AG09309 (cell line): ENCODE data around the gene GALK2.

Experiments used
- DNase-seq: peaks from one replicate; pipeline ENCODE4 v3.0.0-alpha.2; 2010; ENCODE audit warnings: low read depth
- H3K4me3 ChIP-seq: 2 replicates; pipeline ENCODE4 v1.5.1; 2011; ENCODE audit warnings: mild to moderate bottlenecking, low read depth, low read length, moderate library complexity; ENCODE audit not compliant: control insufficient read depth
- TF ChIP-seq, protein P1 (sequence below): IDR thresholded peaks from 2 replicates; pipeline ENCODE4 v1.5.1; 2011; ENCODE audit warnings: mild to moderate bottlenecking, low read depth, low read length, inconsistent platforms; ENCODE audit not compliant: insufficient read depth, control insufficient read depth; ENCODE audit errors: missing control alignments

GALK2 gene

DNA sequence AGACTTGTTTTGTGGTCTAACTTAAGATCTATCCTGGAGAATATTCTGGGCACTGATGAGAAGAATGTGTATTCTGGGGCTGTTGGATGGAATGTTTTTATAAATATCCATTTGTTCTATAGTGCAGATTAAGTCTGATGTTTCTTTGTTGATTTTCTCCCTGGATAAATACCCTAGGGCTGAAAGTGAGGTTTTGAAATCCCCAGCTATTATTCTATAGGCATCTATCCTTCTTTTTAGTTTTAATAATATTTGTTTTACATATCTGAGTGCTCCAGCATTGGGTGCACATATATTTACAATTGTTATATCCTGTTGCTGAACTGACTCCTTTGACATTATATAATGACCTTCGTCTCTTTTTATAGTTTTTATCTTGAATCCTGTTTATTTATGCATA lies 42.9 kb downstream of the GALK2 start:
- DNase-seq = no peak
- no peak overlapping the region for H3K4me3 ChIP-seq
- TF ChIP-seq, protein P1, sequence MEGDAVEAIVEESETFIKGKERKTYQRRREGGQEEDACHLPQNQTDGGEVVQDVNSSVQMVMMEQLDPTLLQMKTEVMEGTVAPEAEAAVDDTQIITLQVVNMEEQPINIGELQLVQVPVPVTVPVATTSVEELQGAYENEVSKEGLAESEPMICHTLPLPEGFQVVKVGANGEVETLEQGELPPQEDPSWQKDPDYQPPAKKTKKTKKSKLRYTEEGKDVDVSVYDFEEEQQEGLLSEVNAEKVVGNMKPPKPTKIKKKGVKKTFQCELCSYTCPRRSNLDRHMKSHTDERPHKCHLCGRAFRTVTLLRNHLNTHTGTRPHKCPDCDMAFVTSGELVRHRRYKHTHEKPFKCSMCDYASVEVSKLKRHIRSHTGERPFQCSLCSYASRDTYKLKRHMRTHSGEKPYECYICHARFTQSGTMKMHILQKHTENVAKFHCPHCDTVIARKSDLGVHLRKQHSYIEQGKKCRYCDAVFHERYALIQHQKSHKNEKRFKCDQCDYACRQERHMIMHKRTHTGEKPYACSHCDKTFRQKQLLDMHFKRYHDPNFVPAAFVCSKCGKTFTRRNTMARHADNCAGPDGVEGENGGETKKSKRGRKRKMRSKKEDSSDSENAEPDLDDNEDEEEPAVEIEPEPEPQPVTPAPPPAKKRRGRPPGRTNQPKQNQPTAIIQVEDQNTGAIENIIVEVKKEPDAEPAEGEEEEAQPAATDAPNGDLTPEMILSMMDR = no peak

DNA sequence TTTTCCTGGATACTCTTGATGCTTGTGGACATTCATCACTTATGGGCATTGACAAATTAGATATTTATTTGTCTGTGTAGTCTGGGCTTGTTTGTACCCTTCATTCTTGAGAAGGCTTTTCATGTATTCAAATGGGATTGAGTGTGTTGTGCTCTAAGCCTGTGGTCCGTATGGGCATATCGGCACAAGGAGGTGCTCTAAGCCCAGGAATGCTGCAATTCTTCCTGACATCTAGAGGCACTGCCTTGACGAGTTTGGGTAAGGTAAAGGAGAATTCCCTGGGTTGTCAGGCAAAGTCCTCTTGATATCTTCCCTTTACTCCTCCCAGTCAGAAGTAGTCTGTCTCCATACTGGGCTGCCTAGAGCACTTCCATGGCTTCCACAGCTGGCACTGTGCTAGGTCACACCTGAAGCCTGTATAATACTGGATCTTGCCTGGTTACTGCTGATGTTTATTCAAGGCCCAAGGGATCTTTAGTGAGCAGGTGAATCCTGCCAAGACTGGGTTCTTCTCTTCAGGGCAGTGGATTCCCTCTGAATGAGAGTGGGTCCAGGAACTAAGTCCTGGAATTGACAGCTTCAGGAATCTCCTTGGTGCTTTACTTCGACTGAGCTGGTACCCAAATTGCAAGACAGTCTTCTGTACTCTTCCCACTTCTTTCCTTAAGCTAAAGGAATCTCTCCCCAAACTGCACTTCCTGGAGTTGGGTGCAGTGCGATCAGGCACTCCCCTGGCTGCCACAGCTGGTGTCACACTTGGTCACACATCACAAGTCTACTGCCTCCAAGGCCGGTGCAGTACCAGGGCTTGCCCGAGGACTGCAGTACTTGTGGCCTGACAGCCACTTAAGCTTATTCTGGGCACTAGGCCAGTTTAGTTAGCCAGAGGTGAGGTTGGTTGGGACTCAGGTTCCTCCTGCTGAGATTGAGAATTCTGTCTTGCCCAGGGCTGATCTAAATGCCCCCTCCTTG lies 46.0 kb downstream of the GALK2 start:
- DNase-seq = no peak
- TF ChIP-seq, protein P1 = no peak
- H3K4me3 ChIP-seq = no peak overlapping the region

DNA sequence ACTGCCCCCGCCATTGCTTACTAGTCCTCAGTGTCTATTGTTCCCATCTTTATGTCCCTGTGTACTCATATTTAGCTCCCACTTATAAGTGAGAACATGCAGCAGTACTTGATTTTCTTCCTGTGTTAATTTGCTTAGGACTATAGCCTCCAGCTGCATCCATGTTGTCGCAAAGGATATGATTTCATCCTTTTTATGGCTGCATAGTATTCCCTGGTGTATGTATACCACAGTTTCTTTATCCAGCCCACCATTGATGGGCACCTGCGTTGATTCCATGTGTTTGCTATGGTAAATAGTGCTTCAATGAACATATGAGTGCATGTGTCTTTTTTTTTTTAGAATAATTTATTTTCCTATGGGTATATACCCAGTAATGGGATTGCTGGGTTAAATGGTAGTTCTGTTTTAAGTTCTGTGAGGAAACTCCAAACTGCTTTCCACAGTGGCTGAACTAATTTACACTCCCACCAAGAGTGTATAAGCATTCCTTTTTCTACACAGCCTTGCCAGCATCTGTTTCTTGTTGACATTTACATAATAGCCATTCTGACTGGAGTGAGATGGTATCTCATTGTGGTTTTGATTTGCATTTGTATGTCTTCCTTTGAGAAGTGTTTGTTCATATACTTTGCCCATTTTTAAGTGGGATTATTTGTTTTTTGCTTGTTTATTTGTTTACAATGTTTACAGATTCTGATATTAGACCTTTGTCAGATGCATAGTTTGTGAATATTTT lies 53.7 kb downstream of the GALK2 start:
- H3K4me3 ChIP-seq = no peak overlapping the region
- DNase-seq = no peak
- TF ChIP-seq, protein P1 = no peak

DNA sequence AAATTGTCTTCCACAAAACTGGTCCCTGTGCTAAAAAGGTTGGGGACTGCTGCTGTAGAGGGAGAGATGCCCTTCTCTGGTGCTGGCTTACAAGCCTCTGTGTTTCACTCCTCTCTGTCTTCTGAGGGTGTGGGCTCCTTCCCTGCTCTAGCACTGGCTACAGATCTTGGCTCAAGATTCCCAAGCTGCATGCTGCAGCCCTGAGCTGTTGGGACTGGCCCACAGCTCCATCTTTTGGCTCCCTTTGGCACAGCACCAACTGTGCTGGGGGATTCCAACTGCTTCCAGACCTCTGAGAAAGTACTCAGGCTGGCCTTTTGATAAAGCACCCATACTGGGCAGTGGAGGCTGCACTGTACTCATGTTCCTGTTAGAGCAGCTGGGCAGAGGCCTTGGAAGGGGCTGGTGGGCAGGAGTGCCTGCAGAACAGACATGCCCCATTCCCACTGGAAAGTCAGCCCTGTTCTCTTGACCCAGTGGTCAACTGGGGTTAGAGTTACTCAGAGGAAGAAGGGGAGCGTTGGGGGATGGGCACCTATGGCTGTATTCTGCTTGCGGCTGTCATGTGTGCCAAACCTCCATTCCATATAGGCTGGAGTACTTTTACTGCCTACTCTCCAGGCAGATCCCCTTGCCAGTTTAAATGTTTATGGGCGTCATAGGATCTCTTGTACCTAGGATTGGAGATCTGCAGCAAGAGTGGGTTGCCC lies 55.7 kb downstream of the GALK2 start:
- TF ChIP-seq, protein P1 = no peak
- no peak for DNase-seq
- H3K4me3 ChIP-seq = no peak overlapping the region

DNA sequence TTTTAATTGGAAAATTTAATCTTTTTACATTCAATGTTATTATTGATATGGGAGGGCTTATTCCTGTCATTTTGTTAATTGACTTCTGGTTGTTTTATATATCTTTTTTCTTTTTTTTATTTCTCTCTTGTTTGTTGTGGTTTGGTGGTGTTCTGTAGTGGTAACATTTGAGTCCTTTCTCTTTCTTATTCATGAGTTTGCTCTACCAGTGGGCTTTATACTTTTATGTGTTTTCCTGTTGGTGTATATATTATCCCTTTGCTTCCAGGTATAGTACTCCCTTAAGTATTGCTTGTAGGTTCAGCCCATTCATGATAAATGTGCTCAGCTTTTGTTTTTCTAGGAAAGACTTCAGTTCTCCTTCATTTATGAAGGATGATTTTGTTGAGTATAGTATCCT lies 57.6 kb downstream of the GALK2 start:
- TF ChIP-seq, protein P1 = no peak
- H3K4me3 ChIP-seq = no peak overlapping the region
- no peak for DNase-seq

DNA sequence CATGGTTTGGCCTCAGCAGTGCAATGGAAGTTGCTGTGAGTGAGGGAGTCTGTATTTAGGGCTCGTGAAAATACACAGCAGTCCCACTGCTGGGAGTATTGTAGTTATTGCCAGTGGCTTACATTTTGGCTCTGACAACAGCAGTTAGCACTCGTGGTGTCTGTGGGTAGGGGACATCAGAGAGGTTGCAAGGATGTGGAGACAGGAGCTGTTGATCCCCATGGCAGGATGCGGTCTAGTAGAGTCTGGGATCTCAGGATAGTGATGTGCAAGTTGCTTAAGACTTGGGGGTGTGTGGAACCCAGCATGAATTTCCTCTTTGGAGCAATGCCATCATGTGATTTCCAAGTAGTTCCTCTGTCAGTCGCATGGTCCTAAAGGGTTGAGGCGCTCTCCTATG lies 59.9 kb downstream of the GALK2 start:
- DNase-seq = no peak
- TF ChIP-seq, protein P1 = no peak
- H3K4me3 ChIP-seq = no peak overlapping the region
